ENCODE measurements around the gene RTN4. TPM values are rescaled to one million over a fixed set of nuclear protein-coding genes. Genes with fewer than 3 reads are reported as not detected.

RTN4 gene
- polyA plus RNA-seq, 3 donors = 111 to 163 (median 158) TPM

- H3K9ac ChIP-seq (ENCODE audit: insufficient read depth, low read length, poor library complexity, severe bottlenecking) = no peak overlapping the region
These were observed 37.2 kb upstream of the RTN4 start for GRCh38 chr2:55087501-55087900.

DNA sequence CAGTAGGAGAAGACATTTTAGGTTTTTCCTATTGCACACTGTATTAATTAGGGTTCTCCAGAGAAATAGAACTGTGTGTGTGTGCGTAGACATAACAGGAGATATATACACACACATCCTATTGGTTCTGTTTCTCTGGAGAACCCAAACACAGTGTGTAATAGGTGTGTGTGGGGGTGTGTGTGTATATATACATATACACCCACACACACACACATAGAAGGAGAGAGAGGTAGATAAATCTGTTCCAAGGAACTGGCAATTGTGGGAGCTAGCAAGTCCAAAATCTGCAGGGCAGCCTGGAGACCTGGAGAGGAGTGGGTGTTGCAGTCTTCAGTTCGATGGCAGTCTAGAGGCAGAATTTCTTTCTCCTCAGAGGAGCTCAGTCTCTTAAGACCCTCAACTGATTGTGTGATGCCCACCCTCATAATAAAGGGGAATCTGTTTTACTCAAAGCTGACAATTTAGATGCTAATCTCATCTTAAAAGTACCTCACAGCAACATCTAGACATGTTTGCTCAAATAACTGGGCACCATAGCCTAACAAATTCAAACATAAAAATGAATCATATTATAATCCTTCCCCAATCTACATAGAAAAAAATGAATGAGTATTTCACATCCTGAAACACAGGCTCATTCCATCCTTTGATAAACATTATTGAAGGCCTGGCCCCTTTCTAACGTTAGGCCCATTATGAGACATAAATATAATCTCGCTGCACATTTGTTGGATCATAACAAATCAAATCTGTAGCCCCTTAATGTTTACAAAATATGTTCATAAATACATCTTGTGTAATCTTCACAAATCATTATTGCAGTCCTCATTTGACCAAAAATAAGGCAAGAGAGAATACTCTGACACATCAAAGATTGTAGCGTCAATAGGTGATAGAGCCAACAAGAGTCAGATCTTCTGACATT is 35.1 kb upstream of the RTN4 start:
- H3K27me3 ChIP-seq (ENCODE audit: control insufficient read depth in 2 of 2, insufficient read depth in 2 of 2, low read length in 2 of 2) = no peaks in the 10 kb centered on the region
- Mint-ChIP-seq H3K4me1 (peaks cover 36% of the 10 kb centered on the region), H3K36me3 (no peaks in the 10 kb centered on the region), H3K4me3 (no peak overlapping the region), H3K27me3 (ENCODE audit: low read depth in 3 of 3) (peaks cover 0 to 1% (median 1%) of the 10 kb centered on the region in 3 donors), H3K9me3 (peaks cover 0 to 2% (median 0%) of the 10 kb centered on the region in 7 donors), H3K27ac (no peak overlapping the region)
- peaks cover 22 to 29% of the 10 kb centered on the region in 2 donors for H3K4me1 ChIP-seq (ENCODE audit: control insufficient read depth in 1 of 2, insufficient read depth in 2 of 2, low read length in 2 of 2)
- H3K9ac ChIP-seq (ENCODE audit: insufficient read depth, low read length, poor library complexity, severe bottlenecking) = no peak overlapping the region
- no peaks in the 10 kb centered on the region for H3K79me2 ChIP-seq (ENCODE audit: insufficient read depth, low read length)
- no peak overlapping the region for H3K27ac ChIP-seq (ENCODE audit: low read depth in 1 of 2, low read length in 2 of 2)
- H3K36me3 ChIP-seq (replicated peaks in 1 of 2; ENCODE audit: control insufficient read depth in 1 of 2, insufficient read depth in 2 of 2, low read length in 2 of 2) = no peaks in the 10 kb centered on the region
- H3K4me3 ChIP-seq (replicated peaks in 1 of 3; ENCODE audit: low read depth in 2 of 3, low read length in 3 of 3) = no peak overlapping the region
- H3K4me2 ChIP-seq (replicated peaks; ENCODE audit: extremely low read depth, low read length, poor library complexity, severe bottlenecking) = no peak overlapping the region
- DNase-seq = no peak
- no peak overlapping the region for H2AFZ ChIP-seq (ENCODE audit: insufficient read depth, low read depth, low read length, poor library complexity, severe bottlenecking)
- H4K20me1 ChIP-seq (ENCODE audit: insufficient read depth, low read length) = no peaks in the 10 kb centered on the region
- intact Hi-C loops (cut with micrococcal nuclease) = no loop called here
- TF ChIP-seq CTCF (IDR thresholded peaks at IDR 0.05) = no peak
- H3K9me3 ChIP-seq (replicated peaks in 1 of 2; ENCODE audit: control insufficient read depth in 1 of 2, insufficient read depth in 1 of 2, low read length in 2 of 2) = no peaks in the 10 kb centered on the region
- WGBS (ENCODE audit: insufficient coverage) = 80% methylated on average over 1 of the region's 5 CpGs

More at GRCh38 chr2:55087501-55087900, 37.2 kb upstream of the RTN4 start:
- Histone ChIP-seq H3K4me1 (ENCODE audit: control insufficient read depth in 1 of 2, insufficient read depth in 2 of 2, low read length in 2 of 2) (peaks cover 36 to 42% of the 10 kb centered on the region in 2 donors), H3K36me3 (replicated peaks in 1 of 2; ENCODE audit: control insufficient read depth in 1 of 2, insufficient read depth in 2 of 2, low read length in 2 of 2) (no peaks in the 10 kb centered on the region), H3K4me2 (replicated peaks; ENCODE audit: extremely low read depth, low read length, poor library complexity, severe bottlenecking) (no peak overlapping the region), H3K9me3 (replicated peaks in 1 of 2; ENCODE audit: control insufficient read depth in 1 of 2, insufficient read depth in 1 of 2, low read length in 2 of 2) (no peaks in the 10 kb centered on the region), H3K79me2 (ENCODE audit: insufficient read depth, low read length) (no peaks in the 10 kb centered on the region), H3K27me3 (ENCODE audit: control insufficient read depth in 2 of 2, insufficient read depth in 2 of 2, low read length in 2 of 2) (no peaks in the 10 kb centered on the region), H3K27ac (ENCODE audit: low read depth in 1 of 2, low read length in 2 of 2) (no peak overlapping the region), H4K20me1 (ENCODE audit: insufficient read depth, low read length) (no peaks in the 10 kb centered on the region), H2AFZ (ENCODE audit: insufficient read depth, low read depth, low read length, poor library complexity, severe bottlenecking) (no peak overlapping the region), H3K4me3 (replicated peaks in 1 of 3; ENCODE audit: low read depth in 2 of 3, low read length in 3 of 3) (no peak overlapping the region)
- Mint-ChIP-seq H3K36me3 (peaks cover 1 to 9% of the 10 kb centered on the region in 2 donors), H3K27me3 (ENCODE audit: low read depth in 3 of 3) (peaks cover 0 to 2% (median 1%) of the 10 kb centered on the region in 3 donors), H3K4me3 (no peak overlapping the region), H3K4me1 (peaks cover 38% of the 10 kb centered on the region), H3K9me3 (peaks cover 6 to 18% (median 14%) of the 10 kb centered on the region in 7 donors), H3K27ac (no peak overlapping the region)
- no peak for TF ChIP-seq CTCF (IDR thresholded peaks at IDR 0.05)
- intact Hi-C loops (cut with micrococcal nuclease) = no loop called here
- no peak for DNase-seq
